HEK293 (cell line): Measurements from ENCODE around the gene CREB5.

ENCODE experiments used
- CTCF ChIA-PET: fragments of 350-600 bp; formaldehyde crosslinking; extraction: SDS; loops from one replicate; lab custom pipeline; 2021; ENCODE audit warnings: antibody characterized with exemption; lab: Yijun Ruan, JAX
- POLR2A ChIA-PET: fragments of 300-600 bp; formaldehyde crosslinking; extraction: SDS; loops from one replicate; lab custom pipeline; 2020; ENCODE audit warnings: antibody characterized with exemption, inconsistent platforms; lab: Yijun Ruan, JAX
- H3K27ac ChIP-seq: fragments of 200-500 bp; sonication (Bioruptor generic); 2 replicates; pipeline ENCODE4 v1.5.1; 2014; ENCODE audit warnings: low read depth, low read length, control low read depth, inconsistent platforms; ENCODE audit errors: extremely low read depth
- H3K36me3 ChIP-seq, 2 experiments: fragments of 200-500 bp in 1 of 2; sonication (Bioruptor generic) in 1 of 2; 1 replicate in 1 of 2; 2 replicates in 1 of 2; pipeline ENCODE4 v1.5.1; 2014 to 2017; ENCODE audit warnings: inconsistent platforms in 2 of 2, low read length in 2 of 2; ENCODE audit not compliant: control insufficient read depth in 2 of 2, insufficient read depth in 1 of 2
- H3K4me1 ChIP-seq: fragments of 200-500 bp; sonication (Bioruptor generic); 2 replicates; pipeline ENCODE4 v1.5.1; 2014; ENCODE audit warnings: mild to moderate bottlenecking, low read length, inconsistent platforms; ENCODE audit not compliant: control insufficient read depth, insufficient read depth
- H3K4me3 ChIP-seq: 2 replicates; pipeline ENCODE4 v1.5.1; 2011; ENCODE audit warnings: low read depth, mild to moderate bottlenecking, control low read depth, low read length, moderate library complexity
- H3K9me3 ChIP-seq: fragments of 200-500 bp; sonication (Bioruptor generic); 2 replicates; pipeline ENCODE4 v1.5.1; 2014; ENCODE audit warnings: low read depth, low read length, inconsistent platforms; ENCODE audit not compliant: control insufficient read depth, insufficient read depth
- CTCF ChIP-seq: fragments of 450-650 bp; formaldehyde crosslinking; IDR thresholded peaks from 2 replicates; pipeline ENCODE4 v1.5.1; 2016; ENCODE audit warnings: missing biosample characterization, missing genetic modification characterization
- FEZF1 ChIP-seq: fragments of 450-650 bp; formaldehyde crosslinking; IDR thresholded peaks from 2 replicates; pipeline ENCODE4 v1.5.1; 2016; ENCODE audit warnings: missing biosample characterization, missing genetic modification characterization
- GFI1B ChIP-seq: fragments of 450-650 bp; formaldehyde crosslinking; IDR thresholded peaks from 2 replicates; pipeline ENCODE4 v1.5.1; 2016; ENCODE audit warnings: missing biosample characterization, missing genetic modification characterization
- GLIS2 ChIP-seq: fragments of 450-650 bp; formaldehyde crosslinking; IDR thresholded peaks from 2 replicates; pipeline ENCODE4 v1.5.1; 2016; ENCODE audit warnings: missing biosample characterization, missing genetic modification characterization
- INSM2 ChIP-seq: fragments of 450-650 bp; formaldehyde crosslinking; IDR thresholded peaks from 2 replicates; pipeline ENCODE4 v1.5.1; 2016; ENCODE audit warnings: missing biosample characterization, missing genetic modification characterization
- KLF17 ChIP-seq: fragments of 450-650 bp; formaldehyde crosslinking; IDR thresholded peaks from 2 replicates; pipeline ENCODE4 v1.5.1; 2016; ENCODE audit warnings: missing biosample characterization, missing genetic modification characterization
- KLF7 ChIP-seq: fragments of 450-650 bp; formaldehyde crosslinking; IDR thresholded peaks from 2 replicates; pipeline ENCODE4 v1.5.1; 2016; ENCODE audit warnings: missing biosample characterization, missing genetic modification characterization, borderline replicate concordance
- KLF9 ChIP-seq: fragments of 450-650 bp; formaldehyde crosslinking; IDR thresholded peaks from 2 replicates; pipeline ENCODE4 v1.5.1; 2016; ENCODE audit warnings: missing biosample characterization, missing genetic modification characterization, low read depth
- OSR2 ChIP-seq: fragments of 450-650 bp; formaldehyde crosslinking; IDR thresholded peaks from 2 replicates; pipeline ENCODE4 v1.5.1; 2016; ENCODE audit warnings: missing biosample characterization, missing genetic modification characterization
- REST ChIP-seq: fragments of 450-650 bp; formaldehyde crosslinking; IDR thresholded peaks from 2 replicates; pipeline ENCODE4 v1.5.1; 2016; ENCODE audit warnings: missing biosample characterization, missing genetic modification characterization
- TRIM28 ChIP-seq: IDR thresholded peaks from 2 replicates; pipeline ENCODE4 v1.6.1; 2011; ENCODE audit warnings: low read length, control low read depth, borderline replicate concordance
- ZBTB17 ChIP-seq: fragments of 450-650 bp; formaldehyde crosslinking; IDR thresholded peaks from 2 replicates; pipeline ENCODE4 v1.5.1; 2016; ENCODE audit warnings: missing biosample characterization, missing genetic modification characterization
- ZFP37 ChIP-seq: fragments of 450-650 bp; formaldehyde crosslinking; IDR thresholded peaks from 2 replicates; pipeline ENCODE4 v1.5.1; 2016; ENCODE audit warnings: missing biosample characterization, missing genetic modification characterization
- ZNF138 ChIP-seq: fragments of 450-650 bp; formaldehyde crosslinking; IDR thresholded peaks from 2 replicates; pipeline ENCODE4 v1.5.1; 2016; ENCODE audit warnings: missing biosample characterization, missing genetic modification characterization, borderline replicate concordance
- ZNF155 ChIP-seq: fragments of 450-650 bp; formaldehyde crosslinking; IDR thresholded peaks from 2 replicates; pipeline ENCODE4 v1.5.1; 2016; ENCODE audit warnings: missing biosample characterization, missing genetic modification characterization
- ZNF169 ChIP-seq: fragments of 450-650 bp; formaldehyde crosslinking; IDR thresholded peaks from 2 replicates; pipeline ENCODE4 v1.5.1; 2016; ENCODE audit warnings: missing biosample characterization, missing genetic modification characterization
- ZNF175 ChIP-seq: fragments of 450-650 bp; formaldehyde crosslinking; IDR thresholded peaks from 2 replicates; pipeline ENCODE4 v1.5.1; 2016; ENCODE audit warnings: missing biosample characterization, missing genetic modification characterization
- ZNF223 ChIP-seq: fragments of 450-650 bp; formaldehyde crosslinking; IDR thresholded peaks from 2 replicates; pipeline ENCODE4 v1.5.1; 2016; ENCODE audit warnings: missing biosample characterization, missing genetic modification characterization
- ZNF248 ChIP-seq: fragments of 450-650 bp; formaldehyde crosslinking; IDR thresholded peaks from 2 replicates; pipeline ENCODE4 v1.5.1; 2017; ENCODE audit warnings: missing biosample characterization, missing genetic modification characterization
- ZNF302 ChIP-seq: fragments of 450-650 bp; formaldehyde crosslinking; IDR thresholded peaks from 2 replicates; pipeline ENCODE4 v1.5.1; 2016; ENCODE audit warnings: missing biosample characterization, missing genetic modification characterization, low read depth
- ZNF324 ChIP-seq: fragments of 450-650 bp; formaldehyde crosslinking; IDR thresholded peaks from 2 replicates; pipeline ENCODE4 v1.5.1; 2016; ENCODE audit warnings: missing biosample characterization, missing genetic modification characterization
- ZNF341 ChIP-seq: fragments of 450-650 bp; formaldehyde crosslinking; IDR thresholded peaks from 2 replicates; pipeline ENCODE4; 2016; ENCODE audit warnings: low read depth, missing biosample characterization, missing genetic modification characterization
- ZNF549 ChIP-seq: fragments of 450-650 bp; IDR thresholded peaks from 2 replicates; pipeline ENCODE4 v1.5.1; 2018; ENCODE audit warnings: missing biosample characterization, missing genetic modification characterization, mild to moderate bottlenecking, inconsistent platforms, moderate library complexity
- ZNF639 ChIP-seq: fragments of 450-650 bp; formaldehyde crosslinking; IDR thresholded peaks from 2 replicates; pipeline ENCODE4 v1.5.1; 2016; ENCODE audit warnings: missing biosample characterization, missing genetic modification characterization
- ZNF654 ChIP-seq: fragments of 450-650 bp; formaldehyde crosslinking; IDR thresholded peaks from 2 replicates; pipeline ENCODE4 v1.5.1; 2016; ENCODE audit warnings: low read depth, missing biosample characterization, missing genetic modification characterization
- ZNF658 ChIP-seq: fragments of 450-650 bp; formaldehyde crosslinking; IDR thresholded peaks from 2 replicates; pipeline ENCODE4; 2016; ENCODE audit warnings: missing biosample characterization, missing genetic modification characterization
- ZNF660 ChIP-seq: fragments of 450-650 bp; IDR thresholded peaks from 2 replicates; pipeline ENCODE4 v1.5.1; 2018; ENCODE audit warnings: missing biosample characterization, mild to moderate bottlenecking, missing genetic modification characterization

Gene CREB5

GRCh38 chr7:28697913-28698563 is 285.7 kb downstream of the CREB5 start (continued):
- TF ChIP-seq KLF17 (tag by site-specific recombination) (no peak), ZNF549 (tag by site-specific recombination) (no peak), ZNF324 (tag by site-specific recombination) (no peak), ZNF155 (tag by site-specific recombination) (no peak), GFI1B (no peak), CTCF (tag by site-specific recombination) (no peak), KLF9 (tag by site-specific recombination) (no peak), ZNF658 (tag by site-specific recombination) (no peak), ZFP37 (tag by site-specific recombination) (no peak), INSM2 (tag by site-specific recombination) (no peak), ZNF302 (tag by site-specific recombination) (no peak)

GRCh38 chr7:28698840-28699239 is 286.5 kb downstream of the CREB5 start:
- CTCF ChIA-PET = interaction anchor here (0.6 kb wide), 1 partner anchor 11 kb away, joined by 3 read pairs; no protein-coding TSS in a partner anchor
- Histone ChIP-seq H3K36me3 (no peaks in the 10 kb centered on the region), H3K27ac (no peak overlapping the region), H3K4me3 (no peak overlapping the region), H3K4me1 (peaks cover 14% of the 10 kb centered on the region), H3K9me3 (no peaks in the 10 kb centered on the region)
- POLR2A ChIA-PET = no interaction called here
- no peak for TF ChIP-seq TRIM28
- TF ChIP-seq ZNF169 (tag by site-specific recombination) = no peak
- TF ChIP-seq REST = no peak
- no peak for TF ChIP-seq ZNF248 (tag by site-specific recombination)
- no peak for TF ChIP-seq GLIS2 (tag by site-specific recombination)
- no peak for TF ChIP-seq ZNF223
- TF ChIP-seq FEZF1 = peak; percentile 44; the same call in 1 of the 2 replicates
- TF ChIP-seq ZNF175 (tag by site-specific recombination) = no peak
- TF ChIP-seq KLF7 (tag by site-specific recombination) = no peak
- TF ChIP-seq ZNF660 = no peak
- no peak for TF ChIP-seq ZBTB17
- no peak for TF ChIP-seq ZNF324 (tag by site-specific recombination)
- TF ChIP-seq ZNF341 (tag by site-specific recombination) = no peak
- TF ChIP-seq ZNF639 (tag by site-specific recombination) = no peak
- TF ChIP-seq ZNF138 (tag by site-specific recombination) = no peak
- no peak for TF ChIP-seq ZNF654 (tag by site-specific recombination)
- TF ChIP-seq OSR2 (tag by site-specific recombination) = peak; percentile 35; the same call in 1 of the 2 replicates
